Measurements from ENCODE around the gene COPB2. TPM values are rescaled to one million over a fixed set of nuclear protein-coding genes. Genes with fewer than 3 reads are reported as not detected.

COPB2 gene
- total and polyA plus RNA-seq, 2 of the 8 experiments (the other 6 are each of a cell fraction or from before 2014, with no cell fraction given) = 40.3 to 119 TPM

GRCh38 chr3:139421460-139421859 is 32.0 kb upstream of the COPB2 start:
- no peak overlapping the region for H3K4ac ChIP-seq (replicated peaks; ENCODE audit: insufficient read length, low read depth, low read length)
- WGBS, 2 experiments (ENCODE audit: extremely low coverage in 1 of 2, insufficient coverage in 1 of 2, insufficient read length in 1 of 2, insufficient replicate concordance in 2 of 2, low coverage in 1 of 2, low lambda C conversion rate in 2 of 2, missing lambda C conversion rate in 1 of 2) = 75% methylated on average over 1 of the region's 1 CpG; no CpG with 5 or more reads in 1 of the 2 experiments
- no peak overlapping the region for H3K27ac ChIP-seq (ENCODE audit: low read depth, low read length)

More at GRCh38 chr3:139421460-139421859, 32.0 kb upstream of the COPB2 start:
- Histone ChIP-seq H4K8ac (ENCODE audit: extremely low read depth, insufficient read depth, low read length) (no peak overlapping the region), H3K4me2 (ENCODE audit: insufficient read depth in 1 of 2, low read depth in 2 of 2, low read length in 2 of 2) (no peak overlapping the region), H3K23ac (ENCODE audit: insufficient read length) (no peak overlapping the region), H3K4me1 (replicated peaks in 1 of 4; ENCODE audit: control insufficient read depth in 3 of 4, insufficient read depth in 4 of 4, low read length in 3 of 4) (no peaks in the 10 kb centered on the region), H3K4me3 (ENCODE audit: extremely low read depth in 1 of 4, insufficient read depth in 2 of 4, low read depth in 3 of 4, low read length in 4 of 4) (no peak overlapping the region), H3K79me2 (ENCODE audit: control insufficient read depth in 1 of 2, insufficient read depth in 2 of 2, low read length in 2 of 2) (no peaks in the 10 kb centered on the region), H3K23me2 (ENCODE audit: low read depth, low read length) (no peaks in the 10 kb centered on the region), H3K14ac (ENCODE audit: insufficient read length) (no peak overlapping the region), H3K27me3 (replicated peaks in 1 of 4; ENCODE audit: control insufficient read depth in 3 of 4, extremely low read depth in 1 of 4, insufficient read depth in 3 of 4, low read length in 3 of 4) (no peaks in the 10 kb centered on the region), H4K91ac (replicated peaks; ENCODE audit: insufficient read length, low read length) (no peak overlapping the region), H3K79me1 (ENCODE audit: low read depth, low read length) (no peaks in the 10 kb centered on the region), H2AFZ (ENCODE audit: low read length) (no peak overlapping the region), H2BK5ac (ENCODE audit: low read depth, low read length) (no peak overlapping the region), H2AK5ac (ENCODE audit: low read depth, low read length) (no peak overlapping the region), H3K36me3 (ENCODE audit: control insufficient read depth in 2 of 4, insufficient read depth in 4 of 4, low read length in 3 of 4) (no peaks in the 10 kb centered on the region; a peak in 1 of 8 replicates), H3K18ac (ENCODE audit: extremely low read depth, low read length) (no peak overlapping the region), H4K20me1 (replicated peaks in 1 of 2; ENCODE audit: control insufficient read depth in 1 of 2, insufficient read depth in 2 of 2, low read length in 2 of 2) (no peaks in the 10 kb centered on the region), H3K9me3 (ENCODE audit: insufficient read depth in 2 of 2, low read depth in 1 of 2, low read length in 1 of 2) (no peaks in the 10 kb centered on the region), H2BK15ac (ENCODE audit: low read length) (no peak overlapping the region), H2BK12ac (ENCODE audit: low read depth, low read length) (no peak overlapping the region), H2BK120ac (replicated peaks; ENCODE audit: low read depth, low read length) (no peak overlapping the region), H3K56ac (replicated peaks; ENCODE audit: insufficient read length, low read depth, low read length) (no peak overlapping the region), H3K9ac (replicated peaks in 1 of 4; ENCODE audit: extremely low read depth in 1 of 4, low read depth in 3 of 4, low read length in 3 of 4) (no peak overlapping the region), H4K5ac (ENCODE audit: insufficient read length, low read depth, low read length) (no peak overlapping the region), H2BK20ac (ENCODE audit: low read length) (no peak overlapping the region)
- CTCF ChIA-PET (ENCODE audit: partially characterized antibody) = interaction anchor here (1.7 to 2.7 kb wide), 2 partner anchors 98 to 140 kb away, joined by 4 to 12 read pairs; no protein-coding TSS in a partner anchor
- POLR2A ChIA-PET (ENCODE audit: partially characterized antibody) = no interaction called here
- FAIRE-seq = no peak
- DNase-seq (ENCODE audit: low read depth in 1 of 2, low spot score in 2 of 2) = no peak
- TF ChIP-seq GTF2F1 (IDR thresholded peaks at IDR 0.05; ENCODE audit: borderline replicate concordance, low read depth, low read length) = no peak
- no peak for TF ChIP-seq SP4 (IDR thresholded peaks at IDR 0.05; ENCODE audit: low read length)
- no peak for TF ChIP-seq E2F6 (IDR thresholded peaks at IDR 0.05)
- TF ChIP-seq RXRA (IDR thresholded peaks at IDR 0.05; ENCODE audit: insufficient read depth, low read depth, low read length) = no peak
- TF ChIP-seq CTBP2 (IDR thresholded peaks at IDR 0.05; ENCODE audit: borderline replicate concordance, insufficient read depth, insufficient read length, low read length) = no peak
- no peak for TF ChIP-seq TCF12 (IDR thresholded peaks at IDR 0.05; ENCODE audit: low read depth, low read length)
- no peak for TF ChIP-seq EGR1 (IDR thresholded peaks at IDR 0.05; ENCODE audit: borderline replicate concordance, low read depth, low read length)
- no peak for TF ChIP-seq EZH2 (IDR thresholded peaks at IDR 0.05; ENCODE audit: low read depth, low read length, severe bottlenecking)
- no peak for TF ChIP-seq MAFK (IDR thresholded peaks at IDR 0.05; ENCODE audit: low read depth, low read length)
- TF ChIP-seq BRCA1 (IDR thresholded peaks at IDR 0.05; ENCODE audit: low read depth, low read length) = no peak
- TF ChIP-seq HDAC6 (IDR thresholded peaks at IDR 0.05; ENCODE audit: low read depth, low read length) = no peak
- no peak for TF ChIP-seq SAP30 (IDR thresholded peaks at IDR 0.05; ENCODE audit: insufficient read depth, insufficient replicate concordance, low read length)
- TF ChIP-seq KDM4A (IDR thresholded peaks at IDR 0.05; ENCODE audit: low read depth, low read length, severe bottlenecking) = no peak
- no peak for TF ChIP-seq FOSL1 (IDR thresholded peaks at IDR 0.05; ENCODE audit: insufficient read depth, low read depth, low read length)

All from H1 (cell line).